ENCODE data around the gene TYMS.

The TYMS gene

DNA sequence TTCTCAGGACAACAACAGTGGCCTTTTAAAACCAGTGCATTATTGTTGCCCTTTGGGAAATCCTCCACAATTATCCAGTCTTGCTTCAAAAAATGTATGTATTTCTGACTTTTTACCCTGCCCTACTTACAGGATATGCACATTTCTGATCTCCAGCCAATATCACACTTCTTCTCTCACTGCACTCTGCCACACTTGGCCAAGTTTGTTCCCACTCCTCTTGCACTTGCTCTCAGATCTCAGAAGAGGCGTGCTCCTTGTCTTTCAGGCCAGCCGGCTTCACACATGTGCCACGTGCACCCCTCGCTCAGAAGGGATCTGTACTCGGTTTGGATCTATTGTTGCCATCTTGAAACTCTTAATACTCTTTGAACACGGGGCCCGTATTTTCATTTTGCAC is 45.3 kb upstream of the TYMS start:
- TF ChIP-seq CTCF (IDR thresholded peaks at IDR 0.05; ENCODE audit: insufficient read depth, low read length) = no peak
- no peak for TF ChIP-seq REST (IDR thresholded peaks at IDR 0.05; ENCODE audit: insufficient replicate concordance, low read depth)
- no peak for TF ChIP-seq POLR2AphosphoS5 (IDR thresholded peaks at IDR 0.05; ENCODE audit: low read depth)
- no peak for TF ChIP-seq GABPA (IDR thresholded peaks at IDR 0.05; ENCODE audit: low read depth)
- TF ChIP-seq SPI1 (IDR thresholded peaks at IDR 0.05; ENCODE audit: borderline replicate concordance, low read depth) = no peak
- no peak overlapping the region for H3K27ac ChIP-seq (replicated peaks)

DNA sequence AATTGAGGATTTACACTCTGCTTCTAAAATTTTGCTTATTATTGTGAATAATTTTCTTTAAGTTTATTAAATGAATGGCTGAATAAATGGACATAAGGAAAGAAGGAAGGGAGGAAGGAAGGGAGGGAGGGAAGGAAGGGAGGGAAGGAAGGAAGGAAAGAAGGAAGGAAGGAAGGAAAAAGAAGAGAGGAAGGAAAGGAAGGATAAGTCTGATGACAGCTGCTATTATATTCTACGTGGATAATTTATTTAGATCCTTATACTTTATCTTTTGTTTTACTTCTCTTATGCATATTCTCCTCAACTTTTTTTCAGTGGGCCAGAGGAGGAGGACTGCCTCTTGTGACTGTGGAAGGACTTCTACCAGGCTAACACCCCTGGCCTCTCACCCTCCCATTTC is 43.3 kb upstream of the TYMS start:
- Histone ChIP-seq H3K27ac (replicated peaks) (no peak overlapping the region), H3K4me3 (replicated peaks; ENCODE audit: insufficient read depth, low read length) (no peak overlapping the region), H3K27me3 (ENCODE audit: insufficient read depth, poor library complexity, severe bottlenecking) (no peaks in the 10 kb centered on the region)
- DNase-seq (ENCODE audit: low read depth in 1 of 2, low spot score in 1 of 2) = no peak
- TF ChIP-seq GABPA (IDR thresholded peaks at IDR 0.05; ENCODE audit: low read depth) (no peak), REST (IDR thresholded peaks at IDR 0.05; ENCODE audit: insufficient replicate concordance, low read depth) (no peak), CTCF (IDR thresholded peaks at IDR 0.05; ENCODE audit: insufficient read depth, low read length) (no peak), SPI1 (IDR thresholded peaks at IDR 0.05; ENCODE audit: borderline replicate concordance, low read depth) (no peak), POLR2AphosphoS5 (IDR thresholded peaks at IDR 0.05; ENCODE audit: low read depth) (no peak)

More for the DNA sequence above, 45.3 kb upstream of the TYMS start:
- Histone ChIP-seq H3K4me3 (replicated peaks; ENCODE audit: insufficient read depth, low read length) (no peak overlapping the region), H3K27me3 (ENCODE audit: insufficient read depth, poor library complexity, severe bottlenecking) (no peaks in the 10 kb centered on the region)
- DNase-seq (ENCODE audit: low read depth in 1 of 2, low spot score in 1 of 2) = no peak

GRCh38 chr18:615092-615521 is 42.3 kb upstream of the TYMS start:
- Histone ChIP-seq H3K4me3 (replicated peaks; ENCODE audit: insufficient read depth, low read length) (no peak overlapping the region), H3K27ac (replicated peaks) (no peak overlapping the region), H3K27me3 (ENCODE audit: insufficient read depth, poor library complexity, severe bottlenecking) (no peaks in the 10 kb centered on the region)
- no peak for TF ChIP-seq GABPA (IDR thresholded peaks at IDR 0.05; ENCODE audit: low read depth)
- no peak for TF ChIP-seq REST (IDR thresholded peaks at IDR 0.05; ENCODE audit: insufficient replicate concordance, low read depth)
- no peak for TF ChIP-seq SPI1 (IDR thresholded peaks at IDR 0.05; ENCODE audit: borderline replicate concordance, low read depth)
- TF ChIP-seq CTCF (IDR thresholded peaks at IDR 0.05; ENCODE audit: insufficient read depth, low read length) = no peak
- no peak for TF ChIP-seq POLR2AphosphoS5 (IDR thresholded peaks at IDR 0.05; ENCODE audit: low read depth)
- DNase-seq (ENCODE audit: low read depth in 1 of 2, low spot score in 1 of 2) = peak in 1 of 2 experiments; percentile 67
